WTC11 (cell line): ENCODE measurements around the gene MAP1A. TPM values are rescaled to one million over a fixed set of nuclear protein-coding genes. Genes with fewer than 3 reads are reported as not detected.

ENCODE experiments used
- ATAC-seq: fragments of 200-7000 bp; cut with Tn5 transposase; 2 replicates; pipeline ENCODE4 v1.10.0; 2021; ENCODE audit warnings: mild to moderate bottlenecking, moderate library complexity
- CTCF ChIA-PET: fragments of 300-600 bp; sonication (Branson Sonifier 250); formaldehyde crosslinking; loops from one replicate; lab custom pipeline; 2021; ENCODE audit warnings: antibody characterized with exemption; lab: Charles Lee
- POLR2A ChIA-PET: fragments of 350-600 bp; sonication (Branson Sonifier 250); formaldehyde crosslinking; loops from one replicate; lab custom pipeline; 2021; ENCODE audit warnings: antibody characterized with exemption; lab: Charles Lee
- DNase-seq: peaks from one replicate; pipeline ENCODE4 v3.0.0; 2021; ENCODE audit warnings: low spot score
- H3K27ac Mint-ChIP-seq: 2 replicates; pipeline ENCODE4 v1.8.0; 2021; ENCODE audit warnings: mixed read lengths
- H3K27me3 Mint-ChIP-seq: 2 replicates; pipeline ENCODE4 v1.8.0; 2021; ENCODE audit warnings: low read depth, mild to moderate bottlenecking, moderate library complexity, mixed read lengths
- H3K36me3 Mint-ChIP-seq: 2 replicates; pipeline ENCODE4 v1.8.0; 2021; ENCODE audit warnings: mixed read lengths
- H3K4me1 Mint-ChIP-seq: 2 replicates; pipeline ENCODE4 v1.8.0; 2022; ENCODE audit warnings: mixed read lengths
- H3K4me3 Mint-ChIP-seq: 2 replicates; pipeline ENCODE4 v1.8.0; 2021; ENCODE audit warnings: mild to moderate bottlenecking, moderate library complexity, mixed read lengths
- H3K9me3 Mint-ChIP-seq: 2 replicates; pipeline ENCODE4 v1.8.0; 2021; ENCODE audit warnings: mixed read lengths
- AR ChIP-seq: fragments of 250-450 bp; sonication (Bioruptor Pico); IDR thresholded peaks from 2 replicates; pipeline ENCODE4 v1.9.0; 2021; ENCODE audit warnings: mild to moderate bottlenecking
- ARID4B ChIP-seq: sonication (generic); formaldehyde crosslinking; IDR thresholded peaks from 2 replicates; pipeline ENCODE4 v1.8.0; 2023; ENCODE audit warnings: missing genetic modification reagents, mild to moderate bottlenecking, borderline replicate concordance
- CDX4 ChIP-seq: fragments of 250-450 bp; sonication (Bioruptor Pico); IDR thresholded peaks from 2 replicates; pipeline ENCODE4 v1.9.0; 2021; ENCODE audit warnings: moderate library complexity, mild to moderate bottlenecking, inconsistent platforms, borderline replicate concordance
- EMX1 ChIP-seq: fragments of 250-450 bp; sonication (Bioruptor Pico); IDR thresholded peaks from 2 replicates; pipeline ENCODE4 v1.8.0; 2021; ENCODE audit warnings: mild to moderate bottlenecking
- GABPB1 ChIP-seq: sonication (generic); formaldehyde crosslinking; IDR thresholded peaks from 2 replicates; pipeline ENCODE4 v1.8.1; 2023; ENCODE audit warnings: mild to moderate bottlenecking, missing genetic modification reagents
- IRF1 ChIP-seq: sonication (generic); formaldehyde crosslinking; IDR thresholded peaks from 2 replicates; pipeline ENCODE4 v1.8.0; 2023; ENCODE audit warnings: missing genetic modification reagents
- IRF2 ChIP-seq: sonication (generic); formaldehyde crosslinking; IDR thresholded peaks from 2 replicates; pipeline ENCODE4 v1.8.0; 2022; ENCODE audit warnings: low read depth, missing genetic modification reagents, borderline replicate concordance
- MAX ChIP-seq: sonication (generic); formaldehyde crosslinking; IDR thresholded peaks from 2 replicates; pipeline ENCODE4 v1.8.0; 2022; ENCODE audit warnings: mild to moderate bottlenecking, missing genetic modification reagents
- NFE2L1 ChIP-seq: sonication (generic); formaldehyde crosslinking; IDR thresholded peaks from 2 replicates; pipeline ENCODE4 v1.8.1; 2023; ENCODE audit warnings: missing genetic modification reagents
- NFYB ChIP-seq: sonication (generic); formaldehyde crosslinking; conservative IDR thresholded peaks from 2 replicates; pipeline ENCODE4 v1.8.0; 2022; ENCODE audit warnings: low read depth, missing genetic modification reagents
- NR2C2 ChIP-seq: sonication (generic); formaldehyde crosslinking; IDR thresholded peaks from 2 replicates; pipeline ENCODE4 v1.8.0; 2022; ENCODE audit warnings: mild to moderate bottlenecking, missing genetic modification reagents
- PREB ChIP-seq: sonication (generic); formaldehyde crosslinking; IDR thresholded peaks from 2 replicates; pipeline ENCODE4 v1.8.1; 2022; ENCODE audit warnings: mild to moderate bottlenecking, missing genetic modification reagents, moderate library complexity, borderline replicate concordance
- SOX15 ChIP-seq: fragments of 250-450 bp; sonication (Bioruptor Pico); IDR thresholded peaks from 2 replicates; pipeline ENCODE4 v1.9.0; 2021; ENCODE audit warnings: mild to moderate bottlenecking
- TP53 ChIP-seq: sonication (generic); formaldehyde crosslinking; IDR thresholded peaks from 2 replicates; pipeline ENCODE4 v1.8.1; 2023; ENCODE audit warnings: mild to moderate bottlenecking, missing genetic modification reagents
- ZBTB21 ChIP-seq: sonication (generic); formaldehyde crosslinking; IDR thresholded peaks from 2 replicates; pipeline ENCODE4 v1.8.1; 2023; ENCODE audit warnings: mild to moderate bottlenecking, missing genetic modification reagents, borderline replicate concordance
- ZBTB43 ChIP-seq: sonication (generic); formaldehyde crosslinking; IDR thresholded peaks from 2 replicates; pipeline ENCODE4 v1.8.1; 2023; ENCODE audit warnings: mild to moderate bottlenecking, missing genetic modification reagents
- ZMAT4 ChIP-seq: fragments of 250-450 bp; sonication (Bioruptor Pico); IDR thresholded peaks from 2 replicates; pipeline ENCODE4 v1.9.0; 2021; ENCODE audit warnings: mild to moderate bottlenecking
- ZNF232 ChIP-seq: sonication (generic); formaldehyde crosslinking; IDR thresholded peaks from 2 replicates; pipeline ENCODE4 v1.8.0; 2022; ENCODE audit warnings: mild to moderate bottlenecking, missing genetic modification reagents
- ZNF396 ChIP-seq: fragments of 250-450 bp; sonication (Bioruptor Pico); IDR thresholded peaks from 2 replicates; pipeline ENCODE4 v1.8.0; 2021; ENCODE audit warnings: mild to moderate bottlenecking, moderate library complexity, borderline replicate concordance
- ZNF512 ChIP-seq: sonication (generic); formaldehyde crosslinking; IDR thresholded peaks from 2 replicates; pipeline ENCODE4 v1.8.1; 2022; ENCODE audit warnings: missing genetic modification reagents, borderline replicate concordance
- total RNA-seq: library from RNA; stranded (reverse); gene quantifications from 3 replicates; pipeline ENCODE4 v1.2.3, GENCODE V29; 2021

The MAP1A gene
- total RNA-seq, 1 experiment from 2014 or later, result 2.2 TPM

- TF ChIP-seq ARID4B (CRISPR knock-in tag), result 0 out of 2 replicates have a peak, but pooled peaks have one; percentile 19
- TF ChIP-seq NFE2L1 (CRISPR knock-in tag), result 0 out of 2 replicates have a peak, but pooled peaks have one; percentile 34
- TF ChIP-seq NFYB, result no peak
- no peak for TF ChIP-seq TP53 (CRISPR knock-in tag)
These were observed 6.2 kb upstream of the MAP1A start (continued) for GRCh38 chr15:43511012-43511885.

- Mint-ChIP-seq H3K4me3 (no peak overlapping the region), H3K4me1 (peaks cover 52% of the 10 kb centered on the region), H3K36me3 (no peaks in the 10 kb centered on the region), H3K27me3 (peaks cover 59% of the 10 kb centered on the region), H3K27ac (no peak overlapping the region), H3K9me3 (no peaks in the 10 kb centered on the region)
- ATAC-seq (no peak), DNase-seq (no peak)
- CTCF ChIA-PET, result interaction anchor here (1.2 to 2.4 kb wide), 11 partner anchors 10 to 158 kb away, joined by 3 to 30 read pairs (median 6); partner anchors contain the start of gene TP53BP1
- POLR2A ChIA-PET, result no interaction called here
- TF ChIP-seq EMX1 (CRISPR knock-in tag), result no peak
- no peak for TF ChIP-seq MAX
- no peak for TF ChIP-seq IRF2 (CRISPR knock-in tag)
- TF ChIP-seq ZMAT4 (CRISPR knock-in tag), result no peak
- TF ChIP-seq ZNF232 (CRISPR knock-in tag), result no peak
- TF ChIP-seq SOX15 (CRISPR knock-in tag), result no peak
- no peak for TF ChIP-seq ZBTB43 (CRISPR knock-in tag)
- no peak for TF ChIP-seq GABPB1
- no peak for TF ChIP-seq NR2C2 (CRISPR knock-in tag)
- TF ChIP-seq IRF1 (CRISPR knock-in tag), result no peak
- no peak for TF ChIP-seq NFYB
- no peak for TF ChIP-seq PREB (CRISPR knock-in tag)
- TF ChIP-seq CDX4, result no peak
- TF ChIP-seq AR (CRISPR knock-in tag), result no peak
- no peak for TF ChIP-seq ZNF396 (CRISPR knock-in tag)
- no peak for TF ChIP-seq ZBTB21
- no peak for TF ChIP-seq ZNF512 (CRISPR knock-in tag)
These were observed 3.9 kb upstream of the MAP1A start for GRCh38 chr15:43513550-43513949.
